Fibroblast of villous mesenchyme (primary cell): ENCODE data around the gene MAP3K5. TPM values are rescaled to one million over a fixed set of nuclear protein-coding genes. Genes with fewer than 3 reads are reported as not detected.

Experiments used
- DNase-seq: peaks from one replicate; pipeline ENCODE4 v3.0.0-alpha.2; 2010; ENCODE audit warnings: low read depth
- H3K4me3 ChIP-seq: 2 replicates; pipeline ENCODE4 v1.5.1; 2011; ENCODE audit warnings: low read depth, mild to moderate bottlenecking, low read length
- total RNA-seq: library from RNA; depleted of rRNA; stranded (reverse); fragments of >200 nt; gene quantifications from 2 replicates; pipeline ENCODE4 v1.2.3, GENCODE V29; 2012
- TF ChIP-seq, protein P1 (sequence below): IDR thresholded peaks from 2 replicates; pipeline ENCODE4 v1.5.1; 2012; ENCODE audit warnings: low read depth, mild to moderate bottlenecking, low read length; ENCODE audit not compliant: insufficient read depth

The MAP3K5 gene
- total RNA-seq, 1 donor, result 84.6 TPM

DNA sequence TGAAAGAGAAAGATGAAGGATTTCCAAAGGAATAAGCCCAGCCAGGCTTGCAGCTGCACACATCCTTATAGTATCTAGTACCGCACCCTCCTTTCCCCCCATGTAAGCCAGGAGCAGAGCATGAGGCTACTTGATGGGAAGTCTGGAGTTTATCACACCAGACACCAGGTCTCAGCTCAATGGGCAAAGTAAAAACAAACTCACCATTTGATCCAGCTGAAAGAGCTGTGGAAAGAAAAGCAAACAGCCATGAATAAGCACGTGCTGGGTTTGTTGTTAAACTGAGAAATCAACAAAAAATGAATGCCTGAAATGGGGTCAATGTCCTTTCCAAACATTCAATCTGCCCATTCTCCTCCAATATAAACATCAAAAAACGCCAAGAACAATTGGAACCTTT lies 191.5 kb downstream of the MAP3K5 start:
- TF ChIP-seq, protein P1, sequence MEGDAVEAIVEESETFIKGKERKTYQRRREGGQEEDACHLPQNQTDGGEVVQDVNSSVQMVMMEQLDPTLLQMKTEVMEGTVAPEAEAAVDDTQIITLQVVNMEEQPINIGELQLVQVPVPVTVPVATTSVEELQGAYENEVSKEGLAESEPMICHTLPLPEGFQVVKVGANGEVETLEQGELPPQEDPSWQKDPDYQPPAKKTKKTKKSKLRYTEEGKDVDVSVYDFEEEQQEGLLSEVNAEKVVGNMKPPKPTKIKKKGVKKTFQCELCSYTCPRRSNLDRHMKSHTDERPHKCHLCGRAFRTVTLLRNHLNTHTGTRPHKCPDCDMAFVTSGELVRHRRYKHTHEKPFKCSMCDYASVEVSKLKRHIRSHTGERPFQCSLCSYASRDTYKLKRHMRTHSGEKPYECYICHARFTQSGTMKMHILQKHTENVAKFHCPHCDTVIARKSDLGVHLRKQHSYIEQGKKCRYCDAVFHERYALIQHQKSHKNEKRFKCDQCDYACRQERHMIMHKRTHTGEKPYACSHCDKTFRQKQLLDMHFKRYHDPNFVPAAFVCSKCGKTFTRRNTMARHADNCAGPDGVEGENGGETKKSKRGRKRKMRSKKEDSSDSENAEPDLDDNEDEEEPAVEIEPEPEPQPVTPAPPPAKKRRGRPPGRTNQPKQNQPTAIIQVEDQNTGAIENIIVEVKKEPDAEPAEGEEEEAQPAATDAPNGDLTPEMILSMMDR, result no peak
- DNase-seq, result peak; percentile 88
- H3K4me3 ChIP-seq, result no peak overlapping the region

DNA sequence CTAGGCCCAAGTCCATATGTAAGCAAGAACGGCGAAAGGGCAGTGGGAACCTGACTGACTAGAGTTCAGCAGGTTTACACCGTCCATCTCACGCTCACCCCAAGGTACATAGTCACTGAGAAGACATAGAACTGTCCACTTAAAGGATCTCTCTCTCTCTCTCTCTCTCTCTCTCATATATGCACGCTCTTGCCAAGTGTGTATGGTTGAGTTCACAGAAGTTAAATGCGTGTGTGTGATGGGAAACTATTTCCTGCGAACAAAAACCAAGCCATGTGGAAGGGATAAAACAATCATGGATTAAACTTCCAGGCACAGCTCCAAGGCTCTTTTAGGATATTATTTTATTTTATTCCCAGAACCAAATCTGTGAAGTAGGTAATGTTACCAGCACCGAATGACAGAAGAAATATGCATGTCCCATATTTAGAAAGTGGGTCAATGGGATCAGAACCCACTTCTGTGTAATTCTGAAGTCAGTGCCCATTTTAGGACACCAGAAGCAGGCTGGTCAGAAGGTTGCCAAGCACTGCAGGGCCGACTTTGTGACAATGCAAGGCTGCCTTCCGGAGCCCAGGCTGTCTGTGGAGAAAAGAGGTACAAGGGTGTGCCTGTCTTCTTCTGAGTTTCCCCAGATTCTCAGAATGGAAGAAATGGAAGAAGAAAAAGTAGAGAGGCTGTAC lies 192.8 kb downstream of the MAP3K5 start:
- TF ChIP-seq, protein P1, result no peak
- no peak overlapping the region for H3K4me3 ChIP-seq
- DNase-seq, result no peak

DNA sequence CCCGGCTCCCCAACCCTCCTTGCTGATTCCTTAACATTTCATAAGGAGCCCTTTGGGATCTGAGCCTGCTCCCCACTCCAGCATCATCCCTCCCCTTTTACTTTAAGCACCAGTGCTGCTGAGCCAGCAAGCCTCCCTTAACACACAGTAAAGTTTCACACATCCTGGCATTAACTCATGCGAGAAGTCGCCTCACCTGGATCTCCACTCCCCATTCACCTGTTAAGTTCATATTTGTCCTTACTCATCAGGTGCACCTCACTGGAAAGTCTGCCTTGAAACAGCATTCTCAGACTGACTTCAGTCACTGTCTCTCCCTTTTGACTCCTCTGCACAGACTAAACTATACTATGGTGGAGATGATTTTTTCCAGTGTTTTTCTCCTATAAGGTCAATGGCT lies 194.2 kb downstream of the MAP3K5 start:
- no peak for DNase-seq
- TF ChIP-seq, protein P1, result no peak
- no peak overlapping the region for H3K4me3 ChIP-seq

DNA sequence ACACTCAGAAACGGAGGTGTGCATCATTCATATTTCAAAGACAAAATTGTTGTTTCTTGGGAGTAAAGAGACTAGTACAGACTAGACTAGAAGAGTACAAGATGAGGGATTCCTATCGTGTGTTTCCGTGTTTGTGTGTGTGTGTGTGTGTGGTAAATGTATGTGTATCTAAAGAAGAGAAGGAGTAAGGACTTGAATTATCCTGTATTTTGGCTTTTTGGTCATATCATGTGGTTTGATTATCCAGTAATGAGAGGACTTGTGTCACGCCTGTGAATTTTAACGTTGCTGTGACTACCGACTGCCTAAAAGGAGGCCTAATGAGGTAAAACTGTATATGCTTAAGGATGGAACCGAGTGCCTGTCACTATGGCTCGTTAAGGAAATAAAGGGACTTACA lies 197.6 kb downstream of the MAP3K5 start:
- TF ChIP-seq, protein P1, result no peak
- DNase-seq, result no peak

DNA sequence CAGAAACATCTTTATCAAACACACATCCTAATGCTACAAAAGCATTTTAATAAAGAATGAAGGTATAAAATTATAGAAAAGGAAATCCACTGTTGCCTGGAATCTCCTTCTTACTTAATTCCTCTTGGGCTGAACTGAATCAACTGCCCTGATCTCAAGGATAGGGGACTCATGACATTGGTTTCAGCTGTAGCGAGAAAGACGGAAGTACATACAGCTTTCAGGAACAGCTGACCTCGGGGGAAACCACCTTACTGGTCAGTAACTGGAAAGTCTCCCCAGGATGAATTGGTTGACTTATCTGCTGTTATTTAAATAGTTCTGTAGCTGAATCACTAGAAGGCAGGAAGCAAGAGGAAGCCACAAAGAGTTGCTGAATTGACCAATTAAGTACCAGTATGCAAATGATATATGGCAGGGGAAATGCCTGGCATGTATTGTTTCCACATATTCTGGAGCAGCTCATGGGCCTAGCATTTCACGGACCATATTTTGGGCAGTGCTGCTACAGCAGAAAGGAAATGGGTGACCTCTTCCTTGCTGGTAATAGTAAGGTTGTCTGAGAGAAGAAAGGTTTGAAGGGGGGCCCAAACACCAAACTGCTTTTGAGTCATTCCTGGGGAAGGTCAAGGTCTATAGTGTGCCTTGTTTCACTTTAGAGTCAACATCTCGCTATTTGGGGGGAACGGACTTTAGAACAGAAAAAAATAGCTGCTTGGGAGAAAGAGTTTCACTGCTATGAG lies 198.4 kb downstream of the MAP3K5 start:
- TF ChIP-seq, protein P1, result no peak
- H3K4me3 ChIP-seq, result no peak overlapping the region
- DNase-seq, result peak; percentile 98

More for the DNA sequence above, 197.6 kb downstream of the MAP3K5 start:
- no peak overlapping the region for H3K4me3 ChIP-seq

DNA sequence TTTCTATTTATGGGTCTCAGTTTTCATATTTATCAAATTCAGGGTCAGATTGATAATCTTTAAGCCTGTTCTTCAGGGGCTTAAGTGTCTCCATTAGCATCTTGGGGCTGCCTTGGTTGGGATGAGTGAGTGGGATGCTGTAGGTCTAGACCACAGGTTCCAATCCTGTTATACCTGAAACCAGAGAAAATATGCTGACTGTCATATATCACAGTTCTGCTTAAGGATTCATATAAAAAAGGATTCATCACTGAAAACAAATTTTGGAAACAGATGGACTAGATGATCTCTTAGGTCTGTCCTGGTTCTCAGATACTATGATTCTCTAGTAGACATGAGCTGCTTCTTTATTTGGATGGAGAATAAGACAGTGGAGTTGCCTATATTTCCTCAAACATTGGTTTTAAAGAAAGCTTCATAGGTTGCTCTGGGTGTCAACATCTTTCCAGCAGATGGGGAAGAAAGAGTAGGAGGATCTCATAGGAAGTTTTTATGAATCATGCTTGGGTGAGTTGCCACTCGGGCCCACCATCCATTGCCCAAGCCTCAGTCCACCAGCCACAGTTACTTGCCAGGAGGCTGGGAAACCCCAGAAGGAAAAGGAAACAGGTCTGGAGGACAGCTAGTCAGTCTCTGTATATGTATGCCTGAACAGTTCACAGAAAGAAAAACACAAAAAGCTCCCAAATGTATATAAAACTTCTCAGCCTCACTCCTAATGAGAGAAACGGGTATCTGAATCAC lies 199.2 kb downstream of the MAP3K5 start:
- H3K4me3 ChIP-seq, result no peak overlapping the region
- peak; percentile 64 for DNase-seq

More for the DNA sequence above, 199.2 kb downstream of the MAP3K5 start:
- TF ChIP-seq, protein P1, result no peak
